ENCODE measurements around the gene FAXDC2. TPM values are rescaled to one million over a fixed set of nuclear protein-coding genes. Genes with fewer than 3 reads are reported as not detected.

Gene FAXDC2
- total and polyA plus RNA-seq, 2 of the 13 experiments (the other 11 are each of a cell fraction or from before 2014, with no cell fraction given), result 4.7 to 58.8 TPM

DNA sequence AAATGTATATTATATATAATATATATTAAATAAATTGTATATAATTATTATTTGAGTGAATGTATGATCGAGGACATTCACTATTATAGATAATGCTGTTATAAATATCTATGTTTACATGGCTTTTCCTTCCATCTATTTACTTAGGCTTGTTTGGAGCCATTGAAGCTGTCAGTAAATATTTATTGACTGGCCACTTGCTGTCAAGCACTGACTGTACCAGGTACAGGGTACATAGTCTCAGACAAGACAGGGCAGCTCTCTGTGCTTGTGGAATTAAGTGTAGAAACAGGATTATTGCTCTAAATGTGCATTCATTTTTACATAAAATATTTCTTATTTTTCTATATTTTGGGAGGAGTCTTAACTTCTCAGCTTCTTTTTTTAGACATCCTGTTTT is 16.4 kb downstream of the FAXDC2 start (continued):
- TF ChIP-seq LRRFIP1 (CRISPR knock-in tag; conservative IDR thresholded peaks at IDR 0.05), result no peak
- no peak for TF ChIP-seq ZFY (CRISPR knock-in tag; IDR thresholded peaks at IDR 0.05)
- no peak for TF ChIP-seq KAT8 (CRISPR knock-in tag; IDR thresholded peaks at IDR 0.05)
- no peak for TF ChIP-seq ARNTL (CRISPR knock-in tag; IDR thresholded peaks at IDR 0.05)
- TF ChIP-seq ZBED4 (CRISPR knock-in tag; IDR thresholded peaks at IDR 0.05; ENCODE audit: borderline replicate concordance), result no peak
- TF ChIP-seq, protein P1, sequence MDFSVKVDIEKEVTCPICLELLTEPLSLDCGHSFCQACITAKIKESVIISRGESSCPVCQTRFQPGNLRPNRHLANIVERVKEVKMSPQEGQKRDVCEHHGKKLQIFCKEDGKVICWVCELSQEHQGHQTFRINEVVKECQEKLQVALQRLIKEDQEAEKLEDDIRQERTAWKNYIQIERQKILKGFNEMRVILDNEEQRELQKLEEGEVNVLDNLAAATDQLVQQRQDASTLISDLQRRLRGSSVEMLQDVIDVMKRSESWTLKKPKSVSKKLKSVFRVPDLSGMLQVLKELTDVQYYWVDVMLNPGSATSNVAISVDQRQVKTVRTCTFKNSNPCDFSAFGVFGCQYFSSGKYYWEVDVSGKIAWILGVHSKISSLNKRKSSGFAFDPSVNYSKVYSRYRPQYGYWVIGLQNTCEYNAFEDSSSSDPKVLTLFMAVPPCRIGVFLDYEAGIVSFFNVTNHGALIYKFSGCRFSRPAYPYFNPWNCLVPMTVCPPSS (IDR thresholded peaks at IDR 0.05), result no peak
- TF ChIP-seq HMGXB3 (CRISPR knock-in tag; IDR thresholded peaks at IDR 0.05; ENCODE audit: borderline replicate concordance), result no peak
- TF ChIP-seq SMC3 (IDR thresholded peaks at IDR 0.05; ENCODE audit: low read length), result no peak
- no peak for TF ChIP-seq SMARCC2 (IDR thresholded peaks at IDR 0.05)
- TF ChIP-seq ARHGAP35 (CRISPR knock-in tag; IDR thresholded peaks at IDR 0.05; ENCODE audit: borderline replicate concordance), result no peak
- TF ChIP-seq PAX8 (CRISPR knock-in tag; IDR thresholded peaks at IDR 0.05; ENCODE audit: borderline replicate concordance), result no peak
- TF ChIP-seq POLR2G (IDR thresholded peaks at IDR 0.05; ENCODE audit: low read depth, low read length), result no peak
- no peak for TF ChIP-seq POGZ (CRISPR knock-in tag; IDR thresholded peaks at IDR 0.05)
- no peak for TF ChIP-seq ZNF552 (CRISPR knock-in tag; IDR thresholded peaks at IDR 0.05; ENCODE audit: borderline replicate concordance)
- TF ChIP-seq, protein P2, sequence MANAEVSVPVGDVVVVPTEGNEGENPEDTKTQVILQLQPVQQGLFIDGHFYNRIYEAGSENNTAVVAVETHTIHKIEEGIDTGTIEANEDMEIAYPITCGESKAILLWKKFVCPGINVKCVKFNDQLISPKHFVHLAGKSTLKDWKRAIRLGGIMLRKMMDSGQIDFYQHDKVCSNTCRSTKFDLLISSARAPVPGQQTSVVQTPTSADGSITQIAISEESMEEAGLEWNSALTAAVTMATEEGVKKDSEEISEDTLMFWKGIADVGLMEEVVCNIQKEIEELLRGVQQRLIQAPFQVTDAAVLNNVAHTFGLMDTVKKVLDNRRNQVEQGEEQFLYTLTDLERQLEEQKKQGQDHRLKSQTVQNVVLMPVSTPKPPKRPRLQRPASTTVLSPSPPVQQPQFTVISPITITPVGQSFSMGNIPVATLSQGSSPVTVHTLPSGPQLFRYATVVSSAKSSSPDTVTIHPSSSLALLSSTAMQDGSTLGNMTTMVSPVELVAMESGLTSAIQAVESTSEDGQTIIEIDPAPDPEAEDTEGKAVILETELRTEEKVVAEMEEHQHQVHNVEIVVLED (CRISPR knock-in tag; IDR thresholded peaks at IDR 0.05; ENCODE audit: borderline replicate concordance), result no peak

Measured in HepG2 (cell line).